ENCODE data around the gene TSPEAR.

The TSPEAR gene

DNA sequence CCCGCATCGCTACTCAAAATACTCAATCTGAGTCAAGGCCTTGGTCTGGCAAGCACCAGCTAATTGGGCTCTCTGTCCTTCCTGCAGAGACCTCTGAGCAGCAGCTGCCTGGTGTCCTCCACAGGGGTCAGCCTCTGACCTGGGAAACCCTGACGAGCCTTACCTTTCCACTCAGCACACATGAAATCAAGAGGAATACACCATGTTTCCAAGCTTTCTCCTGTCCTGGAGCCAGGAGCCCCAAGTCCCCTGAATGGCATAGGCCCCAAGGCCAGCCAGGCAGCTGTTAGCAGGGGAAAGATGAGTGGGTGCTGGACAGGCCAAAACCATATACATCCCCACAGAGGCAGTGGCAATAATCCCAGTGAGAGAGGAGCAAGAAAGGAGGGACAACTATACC is 27.2 kb upstream of the TSPEAR start:
- no peak overlapping the region for H3K9ac ChIP-seq (ENCODE audit: low read length)
- H3K27me3 ChIP-seq (ENCODE audit: control insufficient read depth in 1 of 2, insufficient read depth in 2 of 2, low read length in 2 of 2): no peaks in the 10 kb centered on the region
- H3K4me1 ChIP-seq (ENCODE audit: insufficient read depth, low read length): no peaks in the 10 kb centered on the region
- H3K9me3 ChIP-seq (ENCODE audit: low read length): peaks cover 6% of the 10 kb centered on the region
- H3K4me3 ChIP-seq (ENCODE audit: low read depth in 1 of 2, low read length in 2 of 2): no peak overlapping the region
- no peaks in the 10 kb centered on the region for H3K36me3 ChIP-seq (ENCODE audit: insufficient read depth, low read length)
- no peak overlapping the region for H3K27ac ChIP-seq (ENCODE audit: low read depth, low read length)

- Histone ChIP-seq H3K27me3 (ENCODE audit: control insufficient read depth in 1 of 2, insufficient read depth in 2 of 2, low read length in 2 of 2) (no peaks in the 10 kb centered on the region), H3K9ac (ENCODE audit: low read length) (no peak overlapping the region), H3K27ac (ENCODE audit: low read depth, low read length) (no peak overlapping the region), H3K4me3 (ENCODE audit: low read depth in 1 of 2, low read length in 2 of 2) (no peak overlapping the region), H3K36me3 (ENCODE audit: insufficient read depth, low read length) (no peaks in the 10 kb centered on the region), H3K9me3 (ENCODE audit: low read length) (peaks cover 6% of the 10 kb centered on the region), H3K4me1 (ENCODE audit: insufficient read depth, low read length) (no peaks in the 10 kb centered on the region)
These were observed 26.5 kb upstream of the TSPEAR start for GRCh38 chr21:44737706-44738354.

GRCh38 chr21:44736291-44737004 is 25.1 kb upstream of the TSPEAR start:
- peaks cover 6% of the 10 kb centered on the region for H3K9me3 ChIP-seq (ENCODE audit: low read length)

DNA sequence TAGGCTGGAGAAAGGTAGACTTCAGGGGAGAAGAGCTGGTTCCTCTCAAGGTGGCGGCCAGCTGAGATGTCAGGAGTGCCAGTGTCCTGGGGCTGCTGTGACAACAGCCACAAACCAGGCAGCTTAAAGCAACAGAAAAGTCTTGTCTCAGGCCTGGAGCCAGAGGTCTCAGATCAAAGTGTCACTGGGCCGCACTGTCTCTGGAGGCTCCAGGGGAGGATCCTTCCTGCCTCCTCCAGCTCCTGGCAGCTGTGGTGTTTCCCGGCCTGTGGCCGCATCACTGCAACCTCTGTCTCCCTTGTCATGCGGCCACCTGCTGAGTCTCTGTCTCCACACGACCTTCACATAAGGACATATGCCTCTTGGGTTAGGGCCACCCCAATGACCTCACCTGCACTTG is 24.4 kb upstream of the TSPEAR start:
- Histone ChIP-seq H3K27ac (ENCODE audit: low read depth, low read length) (no peak overlapping the region), H3K9ac (ENCODE audit: low read length) (no peak overlapping the region), H3K36me3 (ENCODE audit: insufficient read depth, low read length) (no peaks in the 10 kb centered on the region), H3K9me3 (ENCODE audit: low read length) (peaks cover 6% of the 10 kb centered on the region), H3K27me3 (ENCODE audit: control insufficient read depth in 1 of 2, insufficient read depth in 2 of 2, low read length in 2 of 2) (no peaks in the 10 kb centered on the region), H3K4me3 (ENCODE audit: low read depth in 1 of 2, low read length in 2 of 2) (no peak overlapping the region), H3K4me1 (ENCODE audit: insufficient read depth, low read length) (no peaks in the 10 kb centered on the region)

More at GRCh38 chr21:44736291-44737004, 25.1 kb upstream of the TSPEAR start:
- no peak overlapping the region for H3K4me3 ChIP-seq (ENCODE audit: low read depth in 1 of 2, low read length in 2 of 2)
- H3K9ac ChIP-seq (ENCODE audit: low read length): no peak overlapping the region
- no peaks in the 10 kb centered on the region for H3K36me3 ChIP-seq (ENCODE audit: insufficient read depth, low read length)
- H3K27me3 ChIP-seq (ENCODE audit: control insufficient read depth in 1 of 2, insufficient read depth in 2 of 2, low read length in 2 of 2): no peaks in the 10 kb centered on the region
- no peak overlapping the region for H3K27ac ChIP-seq (ENCODE audit: low read depth, low read length)
- no peaks in the 10 kb centered on the region for H3K4me1 ChIP-seq (ENCODE audit: insufficient read depth, low read length)

GRCh38 chr21:44734841-44735240 is 23.5 kb upstream of the TSPEAR start:
- no peaks in the 10 kb centered on the region for H3K36me3 ChIP-seq (ENCODE audit: insufficient read depth, low read length)

GRCh38 chr21:44734026-44734745 is 22.8 kb upstream of the TSPEAR start:
- Histone ChIP-seq H3K4me3 (ENCODE audit: low read depth in 1 of 2, low read length in 2 of 2) (no peak overlapping the region), H3K9ac (ENCODE audit: low read length) (no peak overlapping the region), H3K4me1 (ENCODE audit: insufficient read depth, low read length) (no peaks in the 10 kb centered on the region), H3K27me3 (ENCODE audit: control insufficient read depth in 1 of 2, insufficient read depth in 2 of 2, low read length in 2 of 2) (no peaks in the 10 kb centered on the region), H3K27ac (ENCODE audit: low read depth, low read length) (no peak overlapping the region), H3K9me3 (ENCODE audit: low read length) (peaks cover 6% of the 10 kb centered on the region), H3K36me3 (ENCODE audit: insufficient read depth, low read length) (no peaks in the 10 kb centered on the region)

More at GRCh38 chr21:44734841-44735240, 23.5 kb upstream of the TSPEAR start:
- Histone ChIP-seq H3K9me3 (ENCODE audit: low read length) (peaks cover 6% of the 10 kb centered on the region), H3K4me1 (ENCODE audit: insufficient read depth, low read length) (no peaks in the 10 kb centered on the region), H3K27me3 (ENCODE audit: control insufficient read depth in 1 of 2, insufficient read depth in 2 of 2, low read length in 2 of 2) (no peaks in the 10 kb centered on the region), H3K27ac (ENCODE audit: low read depth, low read length) (no peak overlapping the region), H3K4me3 (ENCODE audit: low read depth in 1 of 2, low read length in 2 of 2) (no peak overlapping the region), H3K9ac (ENCODE audit: low read length) (no peak overlapping the region)

DNA sequence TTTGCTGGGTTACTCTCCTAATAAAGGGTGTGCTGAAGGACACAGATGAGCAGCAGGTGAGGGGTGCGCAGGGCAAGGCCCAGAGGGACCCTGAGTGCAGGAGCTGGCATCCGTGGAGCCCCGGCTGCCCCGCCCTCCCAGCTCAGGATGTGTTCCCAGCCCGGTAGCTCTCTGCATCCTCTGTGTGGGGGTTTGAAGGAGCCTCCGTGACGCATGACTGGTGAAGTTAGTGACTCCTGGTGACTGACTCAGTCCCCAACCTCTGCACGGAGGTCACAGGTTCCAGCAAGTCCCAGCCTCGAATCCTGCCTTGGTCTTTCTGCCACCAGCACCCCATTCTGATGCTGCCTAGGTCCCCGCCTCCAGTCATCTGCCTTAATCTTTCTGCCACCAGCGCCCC is 21.6 kb upstream of the TSPEAR start:
- no peak overlapping the region for H3K27ac ChIP-seq (ENCODE audit: low read depth, low read length)
- H3K4me3 ChIP-seq (ENCODE audit: low read depth in 1 of 2, low read length in 2 of 2): no peak overlapping the region
- no peaks in the 10 kb centered on the region for H3K27me3 ChIP-seq (ENCODE audit: control insufficient read depth in 1 of 2, insufficient read depth in 2 of 2, low read length in 2 of 2)
- H3K4me1 ChIP-seq (ENCODE audit: insufficient read depth, low read length): no peaks in the 10 kb centered on the region
- no peaks in the 10 kb centered on the region for H3K9me3 ChIP-seq (ENCODE audit: low read length)
- H3K36me3 ChIP-seq (ENCODE audit: insufficient read depth, low read length): no peaks in the 10 kb centered on the region
- no peak overlapping the region for H3K9ac ChIP-seq (ENCODE audit: low read length)

DNA sequence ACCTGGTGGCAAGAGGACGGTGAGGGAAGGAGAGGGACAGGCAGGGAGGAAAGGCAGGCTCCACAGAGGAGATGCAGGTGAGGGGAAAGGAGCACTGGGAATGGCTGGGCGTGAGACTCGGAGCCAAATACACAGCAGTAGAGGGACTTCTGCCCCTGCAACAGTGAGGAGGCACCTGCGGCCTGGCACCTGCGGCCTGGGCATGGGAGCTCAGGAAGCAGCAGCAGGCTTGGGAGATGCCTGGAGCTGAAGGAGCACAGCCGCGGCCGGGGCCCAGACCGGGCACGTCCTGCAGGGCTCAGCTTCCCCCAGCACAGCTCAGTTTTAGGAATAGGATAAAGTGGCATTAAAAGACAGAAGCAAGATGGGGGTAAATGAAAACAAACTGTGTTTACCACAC is 20.9 kb upstream of the TSPEAR start:
- Histone ChIP-seq H3K27me3 (ENCODE audit: control insufficient read depth in 1 of 2, insufficient read depth in 2 of 2, low read length in 2 of 2) (peaks cover 0 to 2% of the 10 kb centered on the region in 2 donors), H3K27ac (ENCODE audit: low read depth, low read length) (no peak overlapping the region), H3K9ac (ENCODE audit: low read length) (no peak overlapping the region), H3K4me1 (ENCODE audit: insufficient read depth, low read length) (no peaks in the 10 kb centered on the region), H3K36me3 (ENCODE audit: insufficient read depth, low read length) (no peaks in the 10 kb centered on the region), H3K4me3 (ENCODE audit: low read depth in 1 of 2, low read length in 2 of 2) (no peak overlapping the region), H3K9me3 (ENCODE audit: low read length) (no peaks in the 10 kb centered on the region)

GRCh38 chr21:44730951-44731579 is 19.7 kb upstream of the TSPEAR start:
- H3K4me3 ChIP-seq (ENCODE audit: low read depth in 1 of 2, low read length in 2 of 2): no peak overlapping the region
- no peak overlapping the region for H3K9ac ChIP-seq (ENCODE audit: low read length)
- no peaks in the 10 kb centered on the region for H3K9me3 ChIP-seq (ENCODE audit: low read length)

GRCh38 chr21:44730028-44730395 is 18.6 kb upstream of the TSPEAR start:
- Histone ChIP-seq H3K9ac (ENCODE audit: low read length) (no peak overlapping the region), H3K4me1 (ENCODE audit: insufficient read depth, low read length) (no peaks in the 10 kb centered on the region), H3K27me3 (ENCODE audit: control insufficient read depth in 1 of 2, insufficient read depth in 2 of 2, low read length in 2 of 2) (peaks cover 0 to 15% of the 10 kb centered on the region in 2 donors), H3K4me3 (ENCODE audit: low read depth in 1 of 2, low read length in 2 of 2) (no peak overlapping the region), H3K9me3 (ENCODE audit: low read length) (no peaks in the 10 kb centered on the region), H3K36me3 (ENCODE audit: insufficient read depth, low read length) (no peaks in the 10 kb centered on the region), H3K27ac (ENCODE audit: low read depth, low read length) (no peak overlapping the region)

More at GRCh38 chr21:44730951-44731579, 19.7 kb upstream of the TSPEAR start:
- Histone ChIP-seq H3K27ac (ENCODE audit: low read depth, low read length) (no peak overlapping the region), H3K36me3 (ENCODE audit: insufficient read depth, low read length) (no peaks in the 10 kb centered on the region), H3K4me1 (ENCODE audit: insufficient read depth, low read length) (no peaks in the 10 kb centered on the region), H3K27me3 (ENCODE audit: control insufficient read depth in 1 of 2, insufficient read depth in 2 of 2, low read length in 2 of 2) (peaks cover 0 to 14% of the 10 kb centered on the region in 2 donors)

DNA sequence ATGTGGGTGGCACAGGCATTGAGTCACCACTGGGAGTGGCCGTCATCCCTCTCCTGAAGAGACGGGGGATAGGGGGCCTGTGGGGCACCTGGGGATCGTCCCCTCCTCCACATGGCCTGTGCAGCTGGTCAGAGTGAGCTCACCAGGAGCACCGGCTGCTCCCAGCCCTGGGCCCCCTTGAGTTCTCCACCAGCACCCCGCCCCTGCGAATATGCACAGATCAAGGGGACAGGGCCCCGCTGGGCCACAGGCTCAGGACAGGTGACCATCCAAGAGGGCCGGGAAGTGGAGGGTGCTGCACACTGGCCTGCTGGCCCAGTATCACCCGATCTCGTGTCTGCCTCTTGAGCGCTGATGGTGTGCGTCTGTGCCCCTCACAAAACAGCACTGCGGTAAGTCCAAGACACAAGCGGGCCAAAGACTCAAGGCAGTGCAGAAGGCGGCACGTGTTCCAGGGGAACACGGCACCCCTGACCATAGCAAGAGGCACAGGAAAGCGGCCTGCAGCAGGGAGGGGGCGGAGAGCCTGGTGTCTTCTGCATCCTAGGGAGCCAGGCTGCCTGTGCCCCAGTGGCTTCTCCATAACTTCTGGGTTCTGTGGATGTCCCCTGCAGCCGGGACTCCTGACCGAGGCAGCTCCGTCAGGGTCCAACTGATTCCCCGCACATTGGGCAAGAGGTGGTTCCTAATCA is 18.1 kb upstream of the TSPEAR start:
- no peaks in the 10 kb centered on the region for H3K4me1 ChIP-seq (ENCODE audit: insufficient read depth, low read length)
- H3K9ac ChIP-seq (ENCODE audit: low read length): no peak overlapping the region
- H3K36me3 ChIP-seq (ENCODE audit: insufficient read depth, low read length): no peaks in the 10 kb centered on the region
- H3K4me3 ChIP-seq (ENCODE audit: low read depth in 1 of 2, low read length in 2 of 2): no peak overlapping the region
- peaks cover 0 to 15% of the 10 kb centered on the region in 2 donors for H3K27me3 ChIP-seq (ENCODE audit: control insufficient read depth in 1 of 2, insufficient read depth in 2 of 2, low read length in 2 of 2)
- no peaks in the 10 kb centered on the region for H3K9me3 ChIP-seq (ENCODE audit: low read length)
- no peak overlapping the region for H3K27ac ChIP-seq (ENCODE audit: low read depth, low read length)

Measured in muscle layer of colon (tissue), 2 donors.